Endodermal cell (in vitro differentiated cells): ENCODE data around the gene SLIT2. TPM values are rescaled to one million over a fixed set of nuclear protein-coding genes. Genes with fewer than 3 reads are reported as not detected.

Experiments
- DNase-seq: peaks from one replicate; pipeline ENCODE4 v3.0.0-alpha.2; 2017
- H3K27ac ChIP-seq: 2 replicates; pipeline ENCODE4 v1.5.1; 2013; ENCODE audit warnings: mild to moderate bottlenecking, low read depth, low read length, moderate library complexity
- H3K27me3 ChIP-seq: 2 replicates; pipeline ENCODE4 v1.6.1; 2013; ENCODE audit warnings: mild to moderate bottlenecking, low read length, moderate library complexity; ENCODE audit not compliant: insufficient read depth, control insufficient read depth, poor library complexity, severe bottlenecking
- H3K36me3 ChIP-seq: 2 replicates; pipeline ENCODE4 v1.7.0; 2013; ENCODE audit warnings: mild to moderate bottlenecking, low read length, moderate library complexity; ENCODE audit not compliant: control insufficient read depth, insufficient read depth
- H3K4me1 ChIP-seq: one replicate; pipeline ENCODE4 v1.7.0; 2013; ENCODE audit warnings: low read length; ENCODE audit not compliant: control insufficient read depth, insufficient read depth
- H3K4me3 ChIP-seq: 2 replicates; pipeline ENCODE4 v1.5.1; 2013; ENCODE audit warnings: mild to moderate bottlenecking, low read length, moderate library complexity
- H3K9ac ChIP-seq: 2 replicates; pipeline ENCODE4 v1.6.1; 2013; ENCODE audit warnings: mild to moderate bottlenecking, low read length, moderate library complexity; ENCODE audit not compliant: poor library complexity, severe bottlenecking; ENCODE audit errors: extremely low read depth
- H3K9me3 ChIP-seq: 2 replicates; pipeline ENCODE4 v1.6.1; 2013; ENCODE audit warnings: mild to moderate bottlenecking, low read length, moderate library complexity; ENCODE audit not compliant: control insufficient read depth
- H3K27ac Mint-ChIP-seq: 2 replicates; pipeline ENCODE4 v1.8.0; 2020; ENCODE audit warnings: mixed read lengths
- H3K27me3 Mint-ChIP-seq: 2 replicates; pipeline ENCODE4 v1.8.0; 2021; ENCODE audit warnings: mild to moderate bottlenecking, mixed read lengths; ENCODE audit not compliant: insufficient read depth
- H3K36me3 Mint-ChIP-seq: 2 replicates; pipeline ENCODE4 v1.8.0; 2020; ENCODE audit warnings: low read depth, mixed read lengths
- H3K4me1 Mint-ChIP-seq: 2 replicates; pipeline ENCODE4 v1.8.0; 2020; ENCODE audit warnings: mixed read lengths
- H3K4me3 Mint-ChIP-seq: 2 replicates; pipeline ENCODE4 v1.8.0; 2020; ENCODE audit warnings: mild to moderate bottlenecking, moderate library complexity, mixed read lengths
- H3K9me3 Mint-ChIP-seq: 2 replicates; pipeline ENCODE4 v1.8.0; 2020; ENCODE audit warnings: mild to moderate bottlenecking, mixed read lengths
- WGBS, 2 experiments: methylation state at CpG; one replicate each; pipeline versions ENCODE4 v1.1.5 to v1.1.7; 2013; ENCODE audit warnings: missing lambda C conversion rate in 2 of 2, mixed read lengths in 1 of 2; ENCODE audit not compliant: insufficient coverage in 1 of 2, insufficient read length in 1 of 2; 5-methylcytosine and 5-hydroxymethylcytosine counted together
- total RNA-seq, 2 donors: library from RNA; stranded (reverse); fragmentation: NEBNext Ultra II Directional in 1 of 2; extraction: Animal tissue kit (Norgen Biotek cat#: 25700) in 1 of 2; gene quantifications; 2 replicates in 1 of 2; 3 replicates in 1 of 2; pipeline ENCODE4 v1.2.1, GENCODE V29; 2021
- TF ChIP-seq, protein P1 (sequence below): fragments of 200-600 bp; sonication (generic); conservative IDR thresholded peaks from 2 replicates; pipeline ENCODE4 v1.5.0; 2021; ENCODE audit warnings: antibody characterized with exemption, mild to moderate bottlenecking

Gene SLIT2
- total RNA-seq, 2 donors from 2014 or later: 3.4 to 3.5 TPM

DNA sequence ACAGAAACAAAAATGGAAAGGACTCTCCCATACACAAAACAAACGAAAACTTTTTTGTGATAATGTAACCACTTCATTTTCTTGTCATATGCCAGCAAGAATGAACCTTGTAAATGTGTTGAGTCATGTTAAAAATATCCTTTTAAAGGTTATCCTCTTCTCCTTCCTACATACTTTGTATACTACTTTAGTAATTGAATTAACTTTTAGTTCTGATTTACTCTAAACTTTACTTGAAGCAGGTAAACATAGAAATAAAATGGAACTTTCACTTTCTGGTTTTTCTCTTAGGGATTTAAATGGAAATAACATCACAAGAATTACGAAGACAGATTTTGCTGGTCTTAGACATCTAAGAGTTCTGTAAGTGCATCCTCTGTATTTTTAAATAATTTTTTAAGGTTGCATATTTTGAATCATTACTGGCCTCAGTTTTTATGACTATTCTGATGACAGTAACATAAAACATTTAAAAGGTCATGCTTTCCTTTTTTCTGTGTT, 4.7 kb downstream of the SLIT2 start:
- Histone ChIP-seq H3K27ac (no peak overlapping the region), H3K4me1 (peaks cover 6% of the 10 kb centered on the region), H3K9ac (no peak overlapping the region), H3K9me3 (no peaks in the 10 kb centered on the region), H3K27me3 (peaks cover 49% of the 10 kb centered on the region), H3K36me3 (no peaks in the 10 kb centered on the region), H3K4me3 (no peak overlapping the region)
- Mint-ChIP-seq H3K27me3 (peaks cover 55% of the 10 kb centered on the region), H3K4me3 (no peak overlapping the region), H3K36me3 (no peaks in the 10 kb centered on the region), H3K9me3 (no peaks in the 10 kb centered on the region), H3K4me1 (peaks cover 34% of the 10 kb centered on the region), H3K27ac (no peak overlapping the region)
- 60 to 67% methylated on average over 1 to 2 of the region's 2 CpGs for WGBS, 2 experiments
- TF ChIP-seq, protein P1, sequence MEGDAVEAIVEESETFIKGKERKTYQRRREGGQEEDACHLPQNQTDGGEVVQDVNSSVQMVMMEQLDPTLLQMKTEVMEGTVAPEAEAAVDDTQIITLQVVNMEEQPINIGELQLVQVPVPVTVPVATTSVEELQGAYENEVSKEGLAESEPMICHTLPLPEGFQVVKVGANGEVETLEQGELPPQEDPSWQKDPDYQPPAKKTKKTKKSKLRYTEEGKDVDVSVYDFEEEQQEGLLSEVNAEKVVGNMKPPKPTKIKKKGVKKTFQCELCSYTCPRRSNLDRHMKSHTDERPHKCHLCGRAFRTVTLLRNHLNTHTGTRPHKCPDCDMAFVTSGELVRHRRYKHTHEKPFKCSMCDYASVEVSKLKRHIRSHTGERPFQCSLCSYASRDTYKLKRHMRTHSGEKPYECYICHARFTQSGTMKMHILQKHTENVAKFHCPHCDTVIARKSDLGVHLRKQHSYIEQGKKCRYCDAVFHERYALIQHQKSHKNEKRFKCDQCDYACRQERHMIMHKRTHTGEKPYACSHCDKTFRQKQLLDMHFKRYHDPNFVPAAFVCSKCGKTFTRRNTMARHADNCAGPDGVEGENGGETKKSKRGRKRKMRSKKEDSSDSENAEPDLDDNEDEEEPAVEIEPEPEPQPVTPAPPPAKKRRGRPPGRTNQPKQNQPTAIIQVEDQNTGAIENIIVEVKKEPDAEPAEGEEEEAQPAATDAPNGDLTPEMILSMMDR: no peak
- DNase-seq: no peak

DNA sequence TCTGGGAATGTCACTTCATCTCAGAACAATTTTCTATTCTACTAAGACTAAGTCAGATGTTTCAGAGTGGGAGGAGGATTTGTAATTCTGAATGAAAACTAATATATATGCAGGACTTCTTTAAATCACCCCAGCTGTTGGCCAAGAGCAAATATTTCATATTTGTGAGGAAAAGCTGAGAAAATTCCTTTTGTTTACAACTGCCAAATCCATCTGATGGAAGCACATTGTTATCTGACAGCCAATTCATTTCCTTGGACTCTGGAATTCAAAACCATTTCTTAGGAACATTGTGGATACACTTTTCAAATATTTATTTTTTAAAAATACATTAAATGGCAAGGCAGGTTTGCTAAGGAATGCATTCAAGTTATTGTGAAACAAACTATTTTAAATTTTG, 8.0 kb downstream of the SLIT2 start:
- TF ChIP-seq, protein P1: no peak
- H3K27me3 ChIP-seq: peaks cover 23% of the 10 kb centered on the region
- Mint-ChIP-seq H3K4me1 (peaks cover 26% of the 10 kb centered on the region), H3K4me3 (no peak overlapping the region), H3K27ac (no peak overlapping the region), H3K9me3 (no peaks in the 10 kb centered on the region), H3K27me3 (peaks cover 29% of the 10 kb centered on the region), H3K36me3 (no peaks in the 10 kb centered on the region)
- no peaks in the 10 kb centered on the region for H3K4me1 ChIP-seq
- no peak overlapping the region for H3K9ac ChIP-seq
- H3K9me3 ChIP-seq: no peaks in the 10 kb centered on the region
- H3K27ac ChIP-seq: no peak overlapping the region
- H3K4me3 ChIP-seq: no peak overlapping the region
- no peak for DNase-seq
- H3K36me3 ChIP-seq: no peaks in the 10 kb centered on the region

GRCh38 chr4:20260821-20261220, 9.1 kb downstream of the SLIT2 start:
- no peak overlapping the region for H3K27ac Mint-ChIP-seq
- WGBS, 2 experiments: 50 to 74% methylated on average over 2 of the region's 2 CpGs
- DNase-seq: no peak
- H3K4me1 Mint-ChIP-seq: peaks cover 19% of the 10 kb centered on the region
- H3K27me3 Mint-ChIP-seq: peaks cover 17% of the 10 kb centered on the region
- Histone ChIP-seq H3K9me3 (no peaks in the 10 kb centered on the region), H3K4me3 (no peak overlapping the region), H3K4me1 (no peaks in the 10 kb centered on the region), H3K9ac (no peak overlapping the region), H3K36me3 (no peaks in the 10 kb centered on the region), H3K27ac (no peak overlapping the region), H3K27me3 (peaks cover 12% of the 10 kb centered on the region)
- H3K36me3 Mint-ChIP-seq: no peaks in the 10 kb centered on the region
- TF ChIP-seq, protein P1: no peak
- no peak overlapping the region for H3K4me3 Mint-ChIP-seq
- H3K9me3 Mint-ChIP-seq: no peaks in the 10 kb centered on the region
